Kidney (tissue), 14 donors: Measurements from ENCODE around the gene UPK1A. TPM values are rescaled to one million over a fixed set of nuclear protein-coding genes. Genes with fewer than 3 reads are reported as not detected.

Source experiments
- DNase-seq, 5 donors: peaks; one replicate each; pipeline ENCODE4 v3.0.0-alpha.2; 2013 to 2020
- FAIRE-seq: peaks from 2 replicates; lab custom pipeline; 2012; peaks lifted over from hg19 to GRCh38; lab: Jason Lieb, UNC
- H3K27ac ChIP-seq, 2 donors: one replicate each; pipeline ENCODE4 v1.7.0; 2013; ENCODE audit warnings: low read depth in 2 of 2, low read length in 2 of 2, inconsistent platforms in 1 of 2
- H3K27me3 ChIP-seq: one replicate; pipeline ENCODE4 v1.7.1; 2013; ENCODE audit warnings: low read length, inconsistent platforms; ENCODE audit not compliant: control insufficient read depth, insufficient read depth
- H3K36me3 ChIP-seq, 3 donors: one replicate each; pipeline versions ENCODE4 v1.7.0 to v1.7.1; 2013; ENCODE audit warnings: low read length in 3 of 3, control low read depth in 1 of 3, inconsistent platforms in 1 of 3; ENCODE audit not compliant: insufficient read depth in 3 of 3, control insufficient read depth in 2 of 3
- H3K4me1 ChIP-seq, 3 donors: one replicate each; pipeline versions ENCODE4 v1.7.0 to v1.7.1; 2013; ENCODE audit warnings: low read length in 3 of 3, inconsistent platforms in 1 of 3, low read depth in 1 of 3; ENCODE audit not compliant: control insufficient read depth in 2 of 3, insufficient read depth in 2 of 3
- H3K4me3 ChIP-seq, 3 donors: one replicate each; pipeline versions ENCODE4 v1.7.0 to v1.8.1; 2013; ENCODE audit warnings: low read length in 3 of 3, control low read depth in 1 of 3, inconsistent platforms in 1 of 3
- H3K9ac ChIP-seq, 3 donors: one replicate each; pipeline versions ENCODE4 v1.7.0 to v1.7.1; 2013; ENCODE audit warnings: low read length in 3 of 3, control low read depth in 1 of 3, inconsistent platforms in 1 of 3
- H3K9me3 ChIP-seq, 3 donors: one replicate each; pipeline versions ENCODE4 v1.7.0 to v1.7.1; 2013; ENCODE audit warnings: low read length in 3 of 3, control low read depth in 1 of 3, inconsistent platforms in 1 of 3; ENCODE audit not compliant: control insufficient read depth in 2 of 3, insufficient read depth in 1 of 3
- CTCF ChIP-seq: IDR thresholded peaks from 3 replicates; pipeline ENCODE4 v1.5.1; 2012; ENCODE audit warnings: mild to moderate bottlenecking, moderate library complexity, borderline replicate concordance; ENCODE audit not compliant: insufficient read depth; ENCODE audit errors: extremely low read depth
- intact Hi-C: fragments of 100-400 bp; cut with DNase I; formaldehyde crosslinking; loops from one replicate; pipeline ENCODE4 v1.11.1; 2022
- polyA plus RNA-seq: library from polyadenylated mRNA; stranded (reverse); fragments of 350-450 nt; fragmentation: Illumina TruSeq; extraction: RNeasy Lipid Tissue Mini Kit (QIAGEN cat#74804); gene quantifications from one replicate; pipeline ENCODE4 v1.2.3, GENCODE V29; 2014; ENCODE audit warnings: low read depth, low replicate concordance; ENCODE audit not compliant: insufficient read depth
- total RNA-seq: library from RNA; stranded (reverse); fragmentation: NEBNext Ultra II Directional; extraction: Animal tissue kit (Norgen Biotek cat#: 25700); gene quantifications from one replicate; pipeline ENCODE4 v1.2.1, GENCODE V29; 2021
- donor health status: control.
- donor health status: control.
- donor health status: control.
- donor health status: control.
- donor health status: control.
- donor health status: DM: yes; HTN: yes; CAD: no.
- donor health status: Normal renal cell carcinoma (clear cell type).

The UPK1A gene
- total and polyA plus RNA-seq, 2 donors from 2014 or later, result 0.32 TPM; not detected in 1

GRCh38 chr19:35727053-35727955 lies 61.0 kb downstream of the UPK1A start:
- Histone ChIP-seq H3K4me3 (no peak overlapping the region), H3K4me1 (no peaks in the 10 kb centered on the region), H3K27ac (no peak overlapping the region), H3K9ac (no peak overlapping the region), H3K36me3 (peaks cover 5 to 97% (median 61%) of the 10 kb centered on the region in 3 donors), H3K27me3 (no peaks in the 10 kb centered on the region), H3K9me3 (no peaks in the 10 kb centered on the region)
- FAIRE-seq (no peak), DNase-seq (no peak)
- intact Hi-C loops, result no loop called here
- no peak for TF ChIP-seq CTCF

Other genes starting within 250 kb of the UPK1A start
- gene FFAR2, start 218.3 kb upstream of the UPK1A start, total RNA-seq, result 0.22 TPM
- not detected for gene FFAR2, start 218.3 kb upstream of the UPK1A start, polyA plus RNA-seq
- not detected for gene KRTDAP, start 176.1 kb upstream of the UPK1A start, total RNA-seq
- not detected for gene KRTDAP, start 176.1 kb upstream of the UPK1A start, polyA plus RNA-seq
- gene DMKN, start 152.9 kb upstream of the UPK1A start, total RNA-seq, result 150 TPM
- gene DMKN, start 152.9 kb upstream of the UPK1A start, polyA plus RNA-seq, result 137 TPM
- gene SBSN, start 138.2 kb upstream of the UPK1A start, total RNA-seq, result not detected
- gene SBSN, start 138.2 kb upstream of the UPK1A start, polyA plus RNA-seq, result not detected
- not detected for gene GAPDHS, start 133.1 kb upstream of the UPK1A start, total RNA-seq
- not detected for gene GAPDHS, start 133.1 kb upstream of the UPK1A start, polyA plus RNA-seq
- 76.9 TPM for gene TMEM147, start 120.9 kb upstream of the UPK1A start, total RNA-seq
- gene TMEM147, start 120.9 kb upstream of the UPK1A start, polyA plus RNA-seq, result 233 TPM
- gene ATP4A, start 102.9 kb upstream of the UPK1A start, total RNA-seq, result not detected
- gene ATP4A, start 102.9 kb upstream of the UPK1A start, polyA plus RNA-seq, result not detected
- gene PMIS2, start 80.3 kb upstream of the UPK1A start, total RNA-seq, result not detected
- not detected for gene PMIS2, start 80.3 kb upstream of the UPK1A start, polyA plus RNA-seq
- gene HAUS5, start 53.8 kb upstream of the UPK1A start, total RNA-seq, result 15.9 TPM
- 6.8 TPM for gene HAUS5, start 53.8 kb upstream of the UPK1A start, polyA plus RNA-seq
- 77.6 TPM for gene RBM42, start 37.5 kb upstream of the UPK1A start, total RNA-seq
- 78.1 TPM for gene RBM42, start 37.5 kb upstream of the UPK1A start, polyA plus RNA-seq
- gene ETV2, start 24.8 kb upstream of the UPK1A start, total RNA-seq, result 0.38 TPM
- gene ETV2, start 24.8 kb upstream of the UPK1A start, polyA plus RNA-seq, result 3.3 TPM
- 323 TPM for gene COX6B1, start 18.2 kb upstream of the UPK1A start, total RNA-seq
- gene COX6B1, start 18.2 kb upstream of the UPK1A start, polyA plus RNA-seq, result 1,951 TPM
- 1.8 TPM for gene ZBTB32, start 38.0 kb downstream of the UPK1A start, total RNA-seq
- gene ZBTB32, start 38.0 kb downstream of the UPK1A start, polyA plus RNA-seq, result not detected
- 40.8 TPM for gene KMT2B, start 51.5 kb downstream of the UPK1A start, total RNA-seq
- gene KMT2B, start 51.5 kb downstream of the UPK1A start, polyA plus RNA-seq, result 14.8 TPM
- gene IGFLR1, start 75.9 kb downstream of the UPK1A start, total RNA-seq, result 22.3 TPM
- 26.0 TPM for gene IGFLR1, start 75.9 kb downstream of the UPK1A start, polyA plus RNA-seq
- 27.4 TPM for gene U2AF1L4, start 78.9 kb downstream of the UPK1A start, total RNA-seq
- gene U2AF1L4, start 78.9 kb downstream of the UPK1A start, polyA plus RNA-seq, result 47.7 TPM
- 84.0 TPM for gene PSENEN, start 79.1 kb downstream of the UPK1A start, total RNA-seq
- gene PSENEN, start 79.1 kb downstream of the UPK1A start, polyA plus RNA-seq, result 185 TPM
- gene LIN37, start 82.1 kb downstream of the UPK1A start, total RNA-seq, result 11.2 TPM
- gene LIN37, start 82.1 kb downstream of the UPK1A start, polyA plus RNA-seq, result 11.4 TPM
- 64.3 TPM for gene HSPB6, start 90.5 kb downstream of the UPK1A start, total RNA-seq
- 53.1 TPM for gene HSPB6, start 90.5 kb downstream of the UPK1A start, polyA plus RNA-seq
- 34.9 TPM for gene PROSER3, start 91.7 kb downstream of the UPK1A start, total RNA-seq
- 2.8 TPM for gene PROSER3, start 91.7 kb downstream of the UPK1A start, polyA plus RNA-seq
- gene ARHGAP33, start 109.0 kb downstream of the UPK1A start, total RNA-seq, result 18.5 TPM
- gene ARHGAP33, start 109.0 kb downstream of the UPK1A start, polyA plus RNA-seq, result 5.6 TPM
- 9.0 TPM for gene PRODH2, start 146.3 kb downstream of the UPK1A start, total RNA-seq
- gene PRODH2, start 146.3 kb downstream of the UPK1A start, polyA plus RNA-seq, result 409 TPM
- gene NPHS1, start 186.0 kb downstream of the UPK1A start, total RNA-seq, result 0.25 TPM
- gene NPHS1, start 186.0 kb downstream of the UPK1A start, polyA plus RNA-seq, result 39.7 TPM
- not detected for gene KIRREL2, start 190.4 kb downstream of the UPK1A start, total RNA-seq
- gene KIRREL2, start 190.4 kb downstream of the UPK1A start, polyA plus RNA-seq, result 0.82 TPM
- 3.8 TPM for gene APLP1, start 202.1 kb downstream of the UPK1A start, total RNA-seq
- 13.6 TPM for gene APLP1, start 202.1 kb downstream of the UPK1A start, polyA plus RNA-seq
- 23.9 TPM for gene NFKBID, start 234.0 kb downstream of the UPK1A start, total RNA-seq
- gene NFKBID, start 234.0 kb downstream of the UPK1A start, polyA plus RNA-seq, result 1.9 TPM
- 16.7 TPM for gene HCST, start 236.0 kb downstream of the UPK1A start, total RNA-seq
- gene HCST, start 236.0 kb downstream of the UPK1A start, polyA plus RNA-seq, result 10.6 TPM
- 77.6 TPM for gene TYROBP, start 241.8 kb downstream of the UPK1A start, total RNA-seq
- gene TYROBP, start 241.8 kb downstream of the UPK1A start, polyA plus RNA-seq, result 64.2 TPM